ENCODE data around the gene UNK.
"Not testable (repeated sequence)": the region's sequence is repeated elsewhere in the genome, so short reads cannot be mapped to it uniquely, and the experiment has no call there.

Gene UNK

GRCh38 chr17:75754378-75755204, 30.0 kb upstream of the UNK start:
- no peak for DNase-seq

- no peak for DNase-seq
Observed at GRCh38 chr17:75755205-75755901, 29.3 kb upstream of the UNK start.

GRCh38 chr17:75755990-75756389, 28.6 kb upstream of the UNK start:
- DNase-seq: no peak

GRCh38 chr17:75756451-75757085, 28.0 kb upstream of the UNK start:
- no peak for DNase-seq

GRCh38 chr17:75757086-75757681, 27.4 kb upstream of the UNK start:
- DNase-seq: no peak

- no peak for DNase-seq
Observed at GRCh38 chr17:75758131-75758905, 26.3 kb upstream of the UNK start.

- no peak for DNase-seq
Observed at GRCh38 chr17:75759457-75759856, 25.1 kb upstream of the UNK start.

GRCh38 chr17:75759978-75760640, 24.5 kb upstream of the UNK start:
- DNase-seq: not testable (repeated sequence)

- no peak for DNase-seq
Observed at GRCh38 chr17:75762513-75763268, 21.9 kb upstream of the UNK start.

GRCh38 chr17:75763269-75763607, 21.4 kb upstream of the UNK start:
- DNase-seq: no peak

GRCh38 chr17:75763613-75764416, 20.8 kb upstream of the UNK start:
- no peak for DNase-seq

- DNase-seq: no peak
Observed at GRCh38 chr17:75764417-75764710, 20.2 kb upstream of the UNK start.

- peak; percentile 78 for DNase-seq
Observed at GRCh38 chr17:75764711-75765421, 19.7 kb upstream of the UNK start, which contains the start of gene GALK1. Gene GALK1, minus strand, starts transcription at chr17:75765192. Its CDS starts 56 bp downstream, at chr17:75765136.

- DNase-seq: no peak
Observed at GRCh38 chr17:75765981-75766380, 18.6 kb upstream of the UNK start.

- DNase-seq: no peak
Observed at GRCh38 chr17:75767881-75768280, 16.7 kb upstream of the UNK start.

GRCh38 chr17:75769536-75769935, 15.1 kb upstream of the UNK start:
- DNase-seq: no peak

- no peak for DNase-seq
Observed at GRCh38 chr17:75771334-75772281, 13.0 kb upstream of the UNK start.

- no peak for DNase-seq
Observed at GRCh38 chr17:75773121-75773807, 11.3 kb upstream of the UNK start.

All from activated CD4-positive, alpha-beta T cell treated with anti-CD3 and anti-CD28 coated beads, Interleukin-2, Interleukin-6, amounts not matched to agents 100 ng/mL and 50 ng/mL, durations not matched to agents 16 hours and 8 hours (primary cell).